Activated CD8-positive, alpha-beta memory T cell treated with anti-CD3 and anti-CD28 coated beads, Interleukin-2, amount 50 U/mL, for 24 hours (primary cell): ENCODE results near the gene UGT2B7.
"Not testable (repeated sequence)": the region's sequence is repeated elsewhere in the genome, so short reads cannot be mapped to it uniquely, and the experiment has no call there.

ENCODE experiments used
- DNase-seq: peaks from one replicate; pipeline ENCODE4 v3.0.0-alpha.2; 2020; ENCODE audit errors: extremely low read depth

Gene UGT2B7

GRCh38 chr4:69088473-69088872 lies 7.8 kb upstream of the UGT2B7 start:
- DNase-seq: no peak

- DNase-seq: no peak
Measured at GRCh38 chr4:69089388-69089787, 6.9 kb upstream of the UGT2B7 start.

- DNase-seq: no peak
Measured at GRCh38 chr4:69092190-69092589, 4.1 kb upstream of the UGT2B7 start.

DNA sequence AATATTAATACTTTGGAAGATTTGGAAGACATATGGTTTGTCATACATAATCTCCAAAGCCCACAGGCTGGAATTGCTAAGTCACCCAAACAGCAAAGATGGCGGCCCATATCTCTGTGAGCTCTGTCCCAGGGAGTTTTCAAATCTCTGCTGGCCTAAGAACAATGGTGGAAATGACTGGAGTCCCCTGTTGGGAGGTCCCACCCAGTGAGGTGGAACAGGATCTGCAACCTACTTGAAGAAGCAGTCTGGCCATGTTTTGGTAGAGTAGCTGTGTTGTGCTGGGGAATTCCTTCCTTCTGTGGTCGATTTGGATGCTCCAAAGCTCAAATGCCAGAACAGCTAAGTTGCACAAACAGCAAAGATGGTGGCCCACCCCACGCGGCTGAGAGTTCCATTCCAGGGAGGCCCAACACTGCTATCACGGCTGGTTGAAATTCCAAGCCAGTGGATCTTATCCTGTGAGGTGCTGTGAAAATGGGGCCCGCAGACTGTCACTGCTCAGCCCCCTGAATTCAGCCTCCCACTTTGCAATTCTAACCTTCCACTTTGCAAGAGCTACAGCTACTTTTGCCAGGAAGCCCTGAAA lies 3.2 kb upstream of the UGT2B7 start:
- DNase-seq: no peak

GRCh38 chr4:69093681-69094080 lies 2.6 kb upstream of the UGT2B7 start:
- DNase-seq: no peak

DNA sequence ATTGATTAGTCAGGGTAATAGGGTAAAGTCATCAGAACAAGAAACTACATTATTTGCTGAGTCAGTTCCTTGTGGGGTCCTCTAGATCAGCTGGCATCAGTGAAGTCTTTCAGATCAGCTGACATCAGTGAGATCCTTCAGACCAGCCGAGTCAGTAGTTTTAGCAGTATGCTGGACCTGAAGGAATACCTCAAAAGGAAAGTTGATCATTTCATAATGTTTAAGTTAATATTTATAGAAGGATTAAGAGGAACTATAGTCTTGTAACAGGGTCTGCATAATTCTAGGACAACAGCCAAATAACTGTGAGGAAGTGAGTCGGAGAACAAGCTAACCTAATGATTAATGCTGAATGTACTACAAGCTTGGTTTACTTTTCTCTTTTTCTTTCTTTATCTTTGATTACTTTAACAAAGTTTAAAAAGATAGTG lies 958 bp upstream of the UGT2B7 start:
- DNase-seq: no peak

- no peak for DNase-seq
Measured at GRCh38 chr4:69096810-69097209, 536 bp downstream of the UGT2B7 start.

GRCh38 chr4:69098470-69098869 lies 2.2 kb downstream of the UGT2B7 start:
- DNase-seq: no peak

GRCh38 chr4:69099910-69100309 lies 3.6 kb downstream of the UGT2B7 start:
- no peak for DNase-seq

DNA sequence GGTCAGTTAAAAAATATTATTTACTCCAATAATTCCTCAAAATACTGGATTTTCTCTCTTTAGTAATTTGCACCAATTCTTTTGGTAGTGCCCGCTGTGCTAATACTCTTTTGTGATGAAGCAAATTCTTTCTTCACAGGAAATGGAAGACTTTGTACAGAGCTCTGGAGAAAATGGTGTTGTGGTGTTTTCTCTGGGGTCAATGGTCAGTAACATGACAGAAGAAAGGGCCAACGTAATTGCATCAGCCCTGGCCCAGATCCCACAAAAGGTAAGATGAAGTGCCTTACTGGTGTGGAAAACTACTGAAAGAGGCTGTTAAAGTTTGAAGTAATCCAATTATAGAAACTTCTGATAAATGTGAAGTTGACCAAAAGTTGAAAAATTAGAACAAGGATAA lies 6.4 kb downstream of the UGT2B7 start:
- DNase-seq: not testable (repeated sequence)

- DNase-seq: no peak
Measured at GRCh38 chr4:69104719-69105275, 8.5 kb downstream of the UGT2B7 start.

DNA sequence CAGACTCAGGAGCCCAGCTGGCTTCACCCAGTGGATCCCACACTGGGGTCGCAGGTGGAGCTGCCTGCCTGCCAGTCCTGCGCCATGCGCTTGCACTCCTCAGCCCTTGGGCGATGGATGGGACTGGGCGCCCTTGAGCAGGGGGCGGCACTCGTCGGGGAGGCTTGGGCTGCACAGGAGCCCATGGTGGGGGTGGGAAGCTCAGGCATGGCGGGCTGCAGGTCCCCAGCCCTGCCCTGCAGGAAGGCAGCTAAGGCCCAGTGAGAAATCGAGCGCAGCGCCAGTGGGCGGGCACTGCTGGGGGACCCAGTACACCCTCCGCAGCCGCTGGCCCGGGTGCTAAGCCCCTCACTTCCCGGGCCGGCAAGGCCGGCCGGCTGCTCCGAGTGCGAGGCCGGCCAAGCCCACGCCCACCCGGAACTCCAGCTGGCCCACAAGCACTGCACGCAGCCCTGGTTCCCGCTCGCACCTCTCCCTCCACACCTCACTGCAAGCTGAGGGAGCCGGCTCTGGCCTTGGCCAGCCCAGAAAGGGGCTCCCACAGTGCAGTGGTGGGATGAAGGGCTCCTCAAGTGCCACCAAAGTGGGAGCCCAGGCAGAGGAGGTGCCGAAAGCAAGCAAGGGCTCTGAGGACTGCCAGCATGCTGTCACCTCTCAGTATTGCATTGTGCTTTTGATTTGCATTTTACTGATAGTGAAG lies 19.0 kb downstream of the UGT2B7 start:
- DNase-seq: not testable (repeated sequence)

- no peak for DNase-seq
Measured at GRCh38 chr4:69115851-69116213, 19.6 kb downstream of the UGT2B7 start.

DNA sequence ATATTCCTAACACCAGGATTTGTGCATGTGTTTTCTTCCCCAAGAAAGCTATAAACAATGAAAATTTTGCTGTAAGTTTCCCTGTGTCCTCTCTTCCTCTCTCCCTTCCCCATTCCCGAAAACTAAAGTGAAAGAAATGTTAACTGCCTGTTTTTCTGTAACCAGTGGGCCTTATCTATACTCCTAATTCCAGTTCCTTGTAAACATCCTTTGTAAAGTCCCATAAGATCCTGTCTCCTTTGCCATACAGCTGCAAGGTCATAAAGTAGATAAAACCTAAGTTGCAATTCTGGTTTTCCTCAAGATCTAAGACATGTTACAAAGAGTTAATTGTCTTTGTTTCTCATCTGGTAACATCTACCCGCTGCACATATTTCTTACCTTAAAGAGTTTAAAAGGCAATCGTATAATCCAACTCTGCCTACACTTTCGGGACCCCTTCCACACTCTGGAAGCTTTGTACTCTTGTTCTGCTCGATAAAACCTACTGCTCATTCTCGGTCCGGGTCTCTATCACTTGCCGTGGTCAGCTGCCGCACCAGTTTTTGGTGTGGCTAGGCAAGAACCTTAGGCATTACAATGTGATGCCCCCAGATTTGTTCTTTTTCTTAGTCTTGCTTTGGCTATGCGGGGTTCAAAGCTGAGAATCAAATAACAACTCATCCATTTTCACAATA lies 20.5 kb downstream of the UGT2B7 start:
- DNase-seq: no peak

DNA sequence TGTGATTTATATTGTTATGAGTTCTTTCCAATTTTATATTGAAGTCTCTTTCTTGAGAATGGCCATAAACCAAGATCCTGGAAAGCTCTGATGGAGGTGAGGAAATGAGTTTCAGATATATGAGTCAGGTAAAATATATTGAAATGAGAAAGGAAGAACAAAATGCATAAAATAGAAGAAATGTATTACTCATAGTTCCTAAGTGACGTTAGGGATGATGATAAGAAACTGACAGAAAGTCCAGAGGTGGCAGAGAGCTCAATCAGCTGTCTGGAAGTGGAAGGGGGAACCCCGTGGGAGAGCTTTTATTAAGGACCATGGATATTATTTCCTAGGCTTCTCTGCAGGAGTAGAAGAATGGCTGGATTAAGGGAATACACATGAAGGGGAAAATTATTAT lies 24.6 kb downstream of the UGT2B7 start:
- no peak for DNase-seq

- DNase-seq: no peak
Measured at GRCh38 chr4:69122476-69122875, 26.2 kb downstream of the UGT2B7 start.

DNA sequence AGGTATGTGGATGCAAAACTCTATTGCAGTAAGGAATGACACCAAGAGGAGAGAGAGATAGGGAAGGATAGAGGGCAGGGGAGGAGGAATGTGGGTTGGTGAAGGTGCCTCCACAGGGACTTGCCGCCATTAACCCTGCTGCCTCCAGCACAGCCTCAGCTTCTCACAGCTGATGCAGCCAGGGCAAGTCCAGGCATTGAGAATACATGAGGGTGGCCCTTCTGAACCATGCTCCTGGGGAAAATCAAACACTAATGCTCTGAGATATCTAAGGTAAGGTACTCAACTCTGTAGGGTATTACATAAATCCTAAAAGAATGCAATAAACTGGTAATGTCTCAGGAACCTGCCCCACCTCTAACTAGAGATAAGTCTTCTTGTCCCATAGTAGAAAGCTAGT lies 28.7 kb downstream of the UGT2B7 start:
- DNase-seq: no peak

DNA sequence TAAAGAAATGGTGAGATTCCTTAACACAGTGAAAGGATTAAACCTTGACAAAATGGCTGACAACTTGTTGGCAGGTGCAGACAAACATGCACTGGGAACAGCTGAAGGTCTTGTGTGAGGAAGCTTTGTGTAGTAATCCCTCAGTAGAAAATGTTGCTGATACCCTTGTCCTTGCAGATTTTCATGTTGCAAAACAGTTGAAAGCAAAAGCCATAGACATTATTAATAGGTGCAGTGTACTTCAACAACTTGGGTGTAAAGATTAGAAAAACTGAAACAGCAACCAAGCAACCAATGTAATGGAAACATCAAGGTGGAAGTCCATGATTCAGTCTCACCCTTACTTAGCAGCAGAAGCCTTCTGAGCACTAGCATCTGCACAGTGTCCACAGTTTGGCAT lies 29.8 kb downstream of the UGT2B7 start:
- DNase-seq: no peak

- no peak for DNase-seq
Measured at GRCh38 chr4:69133993-69134392, 37.7 kb downstream of the UGT2B7 start.

- DNase-seq: no peak
Measured at GRCh38 chr4:69134471-69134870, 38.2 kb downstream of the UGT2B7 start.

GRCh38 chr4:69141320-69141719 lies 45.0 kb downstream of the UGT2B7 start:
- DNase-seq: no peak

DNA sequence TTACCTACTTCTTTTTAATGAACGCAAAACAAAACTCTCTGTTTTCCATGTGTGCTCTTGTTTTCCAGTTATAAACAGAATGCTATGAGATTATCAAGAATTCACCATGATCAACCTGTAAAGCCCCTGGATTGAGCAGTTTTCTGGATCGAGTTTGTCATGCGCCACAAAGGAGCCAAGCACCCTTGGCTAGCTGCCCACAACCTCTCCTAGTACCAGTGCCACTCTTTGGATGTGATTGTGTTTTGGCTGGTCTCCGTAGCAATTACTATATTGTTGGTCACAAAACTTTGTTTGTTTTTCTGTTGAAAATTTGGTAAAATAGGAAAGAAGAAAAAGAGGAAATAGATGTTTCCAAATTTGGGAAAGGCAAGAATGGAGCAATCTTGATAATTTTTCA lies 51.1 kb downstream of the UGT2B7 start:
- DNase-seq: no peak

- no peak for DNase-seq
Measured at GRCh38 chr4:69154021-69154420, 57.7 kb downstream of the UGT2B7 start.
